Ectodermal cell (in vitro differentiated cells): ENCODE results near the gene AKAP12.

ENCODE experiments used
- H3K27ac ChIP-seq: 2 replicates; pipeline ENCODE4 v1.7.0; 2013; ENCODE audit warnings: mild to moderate bottlenecking, low read depth, low read length; ENCODE audit not compliant: insufficient read depth, poor library complexity, severe bottlenecking
- H3K27me3 ChIP-seq: 2 replicates; pipeline ENCODE4 v1.7.0; 2013; ENCODE audit warnings: mild to moderate bottlenecking, low read length; ENCODE audit not compliant: insufficient read depth, control insufficient read depth, poor library complexity, severe bottlenecking
- H3K36me3 ChIP-seq: one replicate; pipeline ENCODE4 v1.7.0; 2013; ENCODE audit warnings: low read length; ENCODE audit not compliant: control insufficient read depth, insufficient read depth
- H3K4me1 ChIP-seq: one replicate; pipeline ENCODE4 v1.7.0; 2013; ENCODE audit warnings: low read length; ENCODE audit not compliant: control insufficient read depth, insufficient read depth
- H3K4me3 ChIP-seq: 2 replicates; pipeline ENCODE4 v1.7.0; 2013; ENCODE audit warnings: low read depth, low read length, control low read depth; ENCODE audit not compliant: insufficient read depth
- H3K9me3 ChIP-seq: 2 replicates; pipeline ENCODE4 v1.7.0; 2013; ENCODE audit warnings: mild to moderate bottlenecking, low read length, moderate library complexity; ENCODE audit not compliant: control insufficient read depth
- WGBS, 2 experiments: methylation state at CpG; one replicate each; pipeline ENCODE4 v1.1.7; 2013; ENCODE audit warnings: missing lambda C conversion rate in 2 of 2; 5-methylcytosine and 5-hydroxymethylcytosine counted together

Gene AKAP12

GRCh38 chr6:151211075-151211474, 28.7 kb upstream of the AKAP12 start:
- Histone ChIP-seq H3K9me3 (no peaks in the 10 kb centered on the region), H3K27me3 (no peaks in the 10 kb centered on the region), H3K4me1 (no peaks in the 10 kb centered on the region), H3K27ac (no peak overlapping the region), H3K4me3 (no peak overlapping the region), H3K36me3 (no peaks in the 10 kb centered on the region)
- 92% methylated on average over 1 of the region's 1 CpG; no CpG with 5 or more reads in 1 of the 2 experiments for WGBS, 2 experiments

DNA sequence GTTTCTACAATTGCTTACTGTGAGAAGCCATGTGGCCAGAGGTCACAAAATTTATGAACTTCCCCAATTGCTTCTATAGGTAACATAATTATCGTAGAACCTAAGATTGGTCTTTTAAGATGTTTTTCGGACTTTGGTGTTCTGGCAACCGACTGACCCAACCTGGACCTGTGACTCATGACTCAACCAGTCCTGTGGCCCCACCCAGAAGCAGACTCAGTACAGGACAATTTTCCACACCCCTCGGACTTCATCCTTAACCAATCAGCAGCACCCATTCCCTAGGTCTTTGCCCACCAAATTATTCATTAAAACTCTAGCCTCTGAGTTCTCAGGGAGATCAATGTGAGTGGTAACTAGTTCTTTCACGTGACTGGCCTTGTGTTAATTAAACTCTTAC, 26.4 kb upstream of the AKAP12 start:
- 87 to 91% methylated on average over 5 of the region's 5 CpGs for WGBS, 2 experiments
- no peak overlapping the region for H3K27ac ChIP-seq
- H3K36me3 ChIP-seq = no peaks in the 10 kb centered on the region
- no peak overlapping the region for H3K4me3 ChIP-seq
- H3K9me3 ChIP-seq = no peaks in the 10 kb centered on the region
- no peaks in the 10 kb centered on the region for H3K4me1 ChIP-seq
- no peaks in the 10 kb centered on the region for H3K27me3 ChIP-seq

DNA sequence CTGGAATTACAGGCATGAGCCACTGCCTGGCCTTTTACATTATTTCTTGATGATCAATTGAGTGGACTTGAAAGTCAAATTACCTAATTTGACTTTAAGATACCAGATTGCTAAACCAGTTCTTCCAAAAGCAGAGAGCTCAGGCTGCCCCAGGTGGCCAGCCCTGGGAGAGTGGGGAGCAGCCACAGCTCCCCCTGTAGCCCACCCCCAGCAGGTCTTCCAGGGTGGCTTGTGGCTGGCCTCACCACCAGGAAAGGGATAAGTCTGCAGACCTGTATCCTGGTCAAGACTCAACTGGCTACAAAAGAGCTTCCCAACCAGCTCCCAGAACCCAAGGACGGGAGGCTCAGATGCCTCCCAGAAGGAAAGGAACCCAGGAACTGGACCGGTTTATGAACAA, 23.8 kb upstream of the AKAP12 start:
- Histone ChIP-seq H3K9me3 (no peaks in the 10 kb centered on the region), H3K4me3 (no peak overlapping the region), H3K27me3 (no peaks in the 10 kb centered on the region), H3K36me3 (no peaks in the 10 kb centered on the region), H3K27ac (no peak overlapping the region), H3K4me1 (no peaks in the 10 kb centered on the region)
- WGBS, 2 experiments = 88 to 89% methylated on average over 2 of the region's 2 CpGs

- H3K4me3 ChIP-seq = no peak overlapping the region
- no peaks in the 10 kb centered on the region for H3K36me3 ChIP-seq
- no peaks in the 10 kb centered on the region for H3K4me1 ChIP-seq
- 81 to 83% methylated on average over 5 to 6 of the region's 6 CpGs for WGBS, 2 experiments
- no peaks in the 10 kb centered on the region for H3K27me3 ChIP-seq
- no peaks in the 10 kb centered on the region for H3K9me3 ChIP-seq
- H3K27ac ChIP-seq = peak overlapping the region; percentile 16
These were observed 23.0 kb upstream of the AKAP12 start for GRCh38 chr6:151216804-151217203.

DNA sequence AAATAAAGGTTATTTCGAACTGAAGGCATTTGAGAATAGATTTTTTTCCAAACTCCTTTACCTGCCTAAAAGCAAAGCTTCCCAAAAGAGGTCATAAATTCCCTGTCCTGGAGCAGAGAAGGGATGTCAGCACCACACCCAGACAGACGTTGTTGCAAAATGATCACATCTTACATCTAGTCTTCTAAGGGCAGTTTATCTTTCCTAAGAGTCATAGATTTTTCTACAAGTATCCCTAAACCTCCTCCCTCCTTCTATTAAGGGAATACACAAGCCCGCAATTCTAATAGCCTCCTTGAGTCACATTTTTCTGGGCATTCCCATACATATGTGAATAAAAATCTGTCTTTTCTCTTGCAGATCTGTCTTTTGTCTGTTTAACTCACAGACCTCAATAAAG, 20.6 kb upstream of the AKAP12 start:
- WGBS, 2 experiments = 87 to 90% methylated on average over 3 of the region's 3 CpGs
- Histone ChIP-seq H3K9me3 (no peaks in the 10 kb centered on the region), H3K4me3 (no peak overlapping the region), H3K27me3 (no peaks in the 10 kb centered on the region), H3K36me3 (no peaks in the 10 kb centered on the region), H3K27ac (no peak overlapping the region), H3K4me1 (no peaks in the 10 kb centered on the region)

DNA sequence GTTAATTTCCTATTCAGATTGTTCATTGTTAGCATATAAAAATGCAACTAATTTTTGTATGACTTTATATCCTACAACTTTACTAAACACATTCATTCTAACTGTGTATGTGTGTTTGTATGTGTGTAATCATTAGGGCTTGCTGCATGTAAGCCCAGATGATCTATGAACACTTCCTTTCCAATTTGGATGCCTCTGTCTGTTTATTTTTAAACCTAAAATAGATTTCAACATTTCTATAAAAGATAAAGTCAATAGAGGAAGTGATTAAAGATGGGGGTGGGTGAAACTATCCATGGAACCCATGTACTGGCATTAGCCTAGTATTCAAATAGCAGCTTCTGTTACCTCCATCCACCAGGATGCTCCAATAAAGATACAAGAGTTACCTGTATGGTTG, 15.7 kb upstream of the AKAP12 start:
- no peaks in the 10 kb centered on the region for H3K27me3 ChIP-seq
- H3K27ac ChIP-seq = no peak overlapping the region
- no peaks in the 10 kb centered on the region for H3K36me3 ChIP-seq
- H3K4me3 ChIP-seq = no peak overlapping the region
- H3K4me1 ChIP-seq = no peaks in the 10 kb centered on the region
- no peaks in the 10 kb centered on the region for H3K9me3 ChIP-seq

GRCh38 chr6:151225919-151226318, 13.8 kb upstream of the AKAP12 start:
- WGBS, 2 experiments = 91 to 97% methylated on average over 11 of the region's 11 CpGs
- Histone ChIP-seq H3K27me3 (no peaks in the 10 kb centered on the region), H3K4me3 (no peak overlapping the region), H3K9me3 (no peaks in the 10 kb centered on the region), H3K36me3 (no peaks in the 10 kb centered on the region), H3K4me1 (no peaks in the 10 kb centered on the region), H3K27ac (no peak overlapping the region)

- Histone ChIP-seq H3K27ac (no peak overlapping the region), H3K4me3 (no peak overlapping the region), H3K9me3 (no peaks in the 10 kb centered on the region), H3K36me3 (no peaks in the 10 kb centered on the region), H3K4me1 (no peaks in the 10 kb centered on the region), H3K27me3 (no peaks in the 10 kb centered on the region)
- WGBS, 2 experiments = 82 to 94% methylated on average over 3 of the region's 3 CpGs
These were observed 10.9 kb upstream of the AKAP12 start for GRCh38 chr6:151228788-151229400.

- Histone ChIP-seq H3K4me1 (no peaks in the 10 kb centered on the region), H3K36me3 (no peaks in the 10 kb centered on the region)
- WGBS, 2 experiments = 89 to 90% methylated on average over 11 of the region's 11 CpGs
These were observed 10.1 kb upstream of the AKAP12 start for GRCh38 chr6:151229401-151230276.

DNA sequence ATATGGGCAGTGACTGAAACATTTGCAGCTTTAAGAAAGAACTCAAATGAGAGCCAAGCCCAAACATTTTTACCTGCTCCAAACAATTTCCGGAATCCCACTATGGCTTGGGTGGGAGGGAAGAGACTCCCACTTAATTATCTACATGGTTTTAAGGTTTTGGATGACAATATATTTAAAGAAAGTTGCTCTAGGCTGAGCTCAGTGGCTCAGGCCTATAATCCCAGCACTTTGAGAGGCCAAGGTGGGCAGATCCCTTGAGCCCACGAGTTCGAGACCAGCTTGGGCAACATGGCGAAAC, 9.5 kb upstream of the AKAP12 start:
- no peaks in the 10 kb centered on the region for H3K27me3 ChIP-seq
- no peak overlapping the region for H3K4me3 ChIP-seq
- H3K27ac ChIP-seq = no peak overlapping the region
- H3K4me1 ChIP-seq = no peaks in the 10 kb centered on the region
- no peaks in the 10 kb centered on the region for H3K9me3 ChIP-seq
- no peaks in the 10 kb centered on the region for H3K36me3 ChIP-seq
- WGBS, 2 experiments = 90 to 94% methylated on average over 3 to 4 of the region's 4 CpGs

More at GRCh38 chr6:151229401-151230276, 10.1 kb upstream of the AKAP12 start:
- H3K9me3 ChIP-seq = no peaks in the 10 kb centered on the region
- no peaks in the 10 kb centered on the region for H3K27me3 ChIP-seq
- no peak overlapping the region for H3K27ac ChIP-seq
- H3K4me3 ChIP-seq = no peak overlapping the region
